HuH-7 (cell line): ENCODE measurements around the gene ALDH1A3.

Experiments
- DNase-seq: peaks from one replicate; pipeline ENCODE4 v3.0.0; 2011; ENCODE audit warnings: low spot score

The ALDH1A3 gene

GRCh38 chr15:100926971-100927756 lies 47.5 kb downstream of the ALDH1A3 start:
- DNase-seq = no peak

DNA sequence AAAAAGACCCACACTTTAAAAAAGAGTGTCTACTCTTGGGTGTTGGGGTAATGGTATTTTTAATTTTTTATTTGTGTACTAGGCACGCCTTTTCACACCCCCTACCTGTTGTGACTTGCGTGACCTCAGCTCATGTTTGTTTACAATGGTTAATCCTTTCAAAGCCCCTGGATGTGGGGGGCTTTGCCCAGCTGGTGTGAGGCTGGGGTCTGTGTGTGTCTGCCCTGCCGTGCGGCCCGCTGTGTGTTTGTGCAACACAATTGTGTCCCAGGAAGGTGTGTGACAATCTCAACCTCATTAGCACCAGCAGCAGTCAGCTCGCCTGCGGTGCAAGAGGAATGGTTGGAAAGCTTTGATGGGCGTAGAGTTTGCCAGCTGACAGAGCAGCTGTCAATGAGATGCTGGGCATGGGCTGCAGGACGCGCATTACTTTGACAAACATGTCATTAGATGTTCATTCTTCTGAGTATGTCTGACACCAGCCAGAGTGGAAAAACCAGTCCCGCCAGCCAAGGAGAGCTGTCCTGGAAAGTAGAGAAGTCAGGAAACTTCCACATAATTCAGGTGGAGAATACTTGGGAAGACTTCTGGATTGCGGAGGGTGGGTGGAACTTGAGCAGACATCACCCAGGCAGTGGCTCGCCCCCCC lies 49.1 kb downstream of the ALDH1A3 start:
- DNase-seq = no peak

- no peak for DNase-seq
Observed at GRCh38 chr15:100929641-100930042, 50.0 kb downstream of the ALDH1A3 start.

DNA sequence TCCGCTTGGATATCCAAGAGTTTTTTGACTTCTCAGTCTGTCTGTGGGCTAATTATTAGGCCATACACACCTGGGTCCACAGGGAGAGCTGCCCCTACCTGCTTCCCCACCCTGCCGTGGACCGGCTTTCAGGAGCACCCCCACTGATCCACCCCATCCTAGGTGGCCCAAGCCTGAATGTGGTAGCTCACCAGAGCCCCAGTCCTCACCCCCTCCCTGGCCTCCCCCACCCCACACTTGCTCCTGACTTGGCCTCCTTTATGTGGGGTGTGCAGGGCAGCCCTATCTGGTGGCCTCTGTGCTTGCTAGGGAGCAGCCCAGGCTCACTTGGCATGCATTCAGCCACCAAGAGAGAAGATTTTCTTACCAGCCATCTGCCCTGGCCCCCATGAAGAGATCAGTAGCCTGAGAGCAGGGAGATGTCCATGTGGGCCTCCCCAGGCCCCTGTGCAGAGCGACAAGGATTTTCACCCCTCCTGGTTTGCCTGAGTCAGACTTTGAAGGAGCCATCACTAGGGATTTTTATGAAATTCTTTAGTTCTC lies 50.7 kb downstream of the ALDH1A3 start:
- no peak for DNase-seq

DNA sequence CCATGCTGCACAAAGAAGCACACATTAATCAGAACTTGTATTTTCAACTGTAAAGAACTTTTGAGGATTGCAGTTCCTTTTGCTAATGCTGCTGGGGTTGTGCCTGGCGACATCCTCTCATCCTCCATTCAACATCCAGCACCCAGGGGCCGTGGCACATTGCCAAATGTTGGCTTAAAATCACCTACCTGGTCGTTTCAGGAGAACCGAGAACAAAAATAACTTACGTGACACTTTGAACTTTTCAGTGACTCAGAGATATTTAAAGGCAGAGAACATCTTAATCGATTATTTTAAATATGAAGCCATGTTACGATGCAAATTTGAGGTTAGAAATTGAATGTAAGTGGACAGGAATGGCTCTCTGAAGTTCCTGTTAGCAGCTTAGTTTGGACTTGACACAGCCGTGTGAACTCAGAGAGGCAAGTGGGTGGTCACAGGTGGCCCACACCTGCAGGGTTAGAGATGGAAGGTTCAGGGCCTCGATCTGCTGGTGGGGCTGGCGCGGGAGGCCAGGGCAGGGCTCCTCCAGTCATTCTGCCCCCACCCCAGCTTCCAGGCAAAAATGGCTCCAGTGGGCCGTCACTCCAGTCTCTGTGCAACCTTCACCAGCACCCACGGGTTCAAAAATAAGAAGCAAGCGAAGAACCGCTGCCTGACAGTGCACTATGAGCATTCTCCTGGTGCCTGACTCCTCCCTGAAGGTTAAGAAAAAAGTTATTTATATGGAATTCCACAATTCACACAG lies 51.7 kb downstream of the ALDH1A3 start:
- DNase-seq = no peak

DNA sequence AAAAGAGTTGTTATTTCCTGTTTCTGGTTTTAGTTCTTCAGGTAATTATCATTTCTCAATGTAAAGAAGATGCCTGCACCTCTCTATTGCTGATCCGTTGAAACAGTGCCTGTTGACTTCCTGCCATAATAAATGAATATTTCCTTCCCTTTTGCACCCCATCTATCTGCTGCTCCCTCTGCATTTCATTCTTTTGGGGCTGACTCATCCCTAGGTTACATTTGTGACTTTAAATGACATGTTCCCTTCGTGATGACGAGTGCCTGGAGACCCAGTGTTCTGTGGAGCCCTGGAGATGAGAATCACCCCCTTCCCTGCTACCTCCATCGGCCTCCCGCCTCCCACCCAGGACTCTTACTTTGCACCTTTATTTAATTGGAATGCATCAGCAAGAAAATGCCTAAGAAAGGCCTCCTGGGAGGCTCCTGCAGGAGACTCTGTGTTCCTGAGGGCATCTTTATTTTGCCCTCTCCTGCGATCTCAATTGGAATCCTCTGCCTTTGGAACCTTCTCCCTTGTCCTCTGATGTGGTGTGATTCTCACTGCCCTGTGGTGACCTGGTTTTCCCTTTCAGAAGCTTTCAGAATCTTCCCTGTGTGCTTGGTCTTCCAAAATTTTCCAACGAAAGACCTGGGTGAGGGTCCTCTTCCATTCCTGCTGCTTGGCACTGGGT lies 53.2 kb downstream of the ALDH1A3 start:
- DNase-seq = no peak

- no peak for DNase-seq
Observed at GRCh38 chr15:100934166-100934565, 54.5 kb downstream of the ALDH1A3 start.

DNA sequence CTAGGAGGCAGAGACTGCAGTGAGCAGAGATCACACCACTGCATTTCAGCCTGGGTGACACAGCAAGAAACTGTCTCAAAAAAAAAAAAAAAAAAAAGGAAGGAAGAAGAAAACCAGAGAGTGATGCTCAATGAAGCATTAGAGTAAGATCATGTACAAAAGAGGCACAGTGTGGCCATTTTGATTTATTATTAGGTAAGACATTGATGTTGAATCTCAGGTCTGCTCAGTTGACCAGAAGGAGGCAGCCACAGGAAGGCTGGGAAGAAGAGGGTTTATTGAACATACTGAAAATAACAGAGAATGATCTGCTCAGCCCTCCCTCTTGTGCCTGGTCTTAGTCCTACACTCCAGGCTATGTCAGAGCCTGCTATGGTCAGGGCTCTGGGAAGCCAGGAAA lies 55.1 kb downstream of the ALDH1A3 start:
- no peak for DNase-seq

DNA sequence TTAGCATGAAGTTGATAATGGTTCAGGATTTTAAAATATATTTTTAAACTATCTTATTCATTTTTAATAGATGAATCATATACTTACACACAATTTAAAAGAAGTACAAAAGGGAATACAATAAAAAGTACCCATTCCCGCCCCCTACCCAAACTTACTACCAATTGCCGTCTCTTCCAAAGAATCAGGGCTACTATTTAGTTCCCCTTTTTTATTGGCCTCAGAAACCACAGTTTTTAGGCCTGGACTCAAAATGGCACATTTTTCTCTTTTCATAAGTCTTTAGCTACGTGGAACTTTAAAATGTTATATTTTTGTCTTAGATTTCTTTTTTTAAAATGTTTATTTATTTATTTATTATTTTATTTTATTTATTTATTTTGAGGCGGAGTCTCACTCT lies 57.5 kb downstream of the ALDH1A3 start:
- DNase-seq = no peak

DNA sequence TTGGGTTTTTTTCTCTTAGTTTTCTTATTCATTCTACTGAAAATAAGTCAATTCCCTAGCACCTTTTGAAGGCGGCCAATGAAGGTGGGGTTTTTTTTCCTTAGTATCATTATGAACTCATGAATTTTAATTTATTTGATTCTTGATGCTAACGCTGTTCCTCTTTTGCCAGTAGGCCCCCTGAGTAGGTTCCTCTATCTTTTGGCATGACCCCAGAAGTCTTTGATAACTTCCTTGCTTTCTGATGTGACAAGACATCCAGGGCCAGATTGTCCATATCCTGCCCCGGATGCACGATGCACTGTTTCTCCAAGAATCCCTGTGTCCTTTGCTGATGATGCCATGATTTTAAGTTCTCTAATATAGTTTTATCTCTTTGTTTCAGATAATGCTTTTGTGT lies 60.2 kb downstream of the ALDH1A3 start:
- no peak for DNase-seq

- no peak for DNase-seq
Observed at GRCh38 chr15:100940767-100941379, 61.2 kb downstream of the ALDH1A3 start.

GRCh38 chr15:100941536-100941935 lies 61.9 kb downstream of the ALDH1A3 start:
- DNase-seq = no peak

DNA sequence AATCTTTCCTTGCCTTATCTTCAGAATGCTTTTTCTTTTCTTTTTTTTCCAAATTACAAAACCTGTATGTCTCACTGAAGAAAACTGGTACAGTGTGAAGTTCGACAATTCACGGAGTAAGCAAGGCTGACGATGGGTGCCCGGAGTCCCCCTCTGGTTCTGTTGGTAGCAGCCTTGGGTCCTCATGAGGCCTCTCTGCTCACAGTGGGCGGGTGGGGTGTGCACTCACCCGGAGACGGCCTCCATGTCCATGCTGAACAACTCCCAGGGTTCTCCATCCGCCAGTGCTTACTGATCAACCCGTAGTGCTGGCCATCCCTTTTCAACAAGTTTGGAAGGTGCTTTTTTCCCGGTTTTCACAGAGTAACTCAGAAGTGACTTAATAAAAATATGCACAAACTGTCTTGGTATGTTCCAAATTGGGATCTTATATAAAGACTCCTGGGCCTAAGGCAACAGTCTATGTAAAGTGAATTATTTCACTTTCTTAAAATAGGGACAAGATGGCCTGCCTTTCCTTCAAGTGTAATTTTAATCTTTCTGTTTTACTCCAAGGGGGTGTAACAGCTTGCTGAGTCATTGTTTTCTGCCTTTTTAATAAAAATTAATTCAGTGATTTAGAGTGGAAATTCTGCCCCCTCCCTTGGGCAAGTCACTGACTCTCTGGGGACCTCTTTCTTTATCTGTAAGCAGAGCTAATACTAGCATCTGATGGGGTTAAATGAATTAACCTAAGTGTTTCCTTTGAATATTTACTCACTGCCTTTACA lies 63.2 kb downstream of the ALDH1A3 start:
- DNase-seq = no peak

GRCh38 chr15:100944244-100944895 lies 64.7 kb downstream of the ALDH1A3 start:
- DNase-seq = no peak

- DNase-seq = no peak
Observed at GRCh38 chr15:100944986-100945385, 65.4 kb downstream of the ALDH1A3 start.

- no peak for DNase-seq
Observed at GRCh38 chr15:100947760-100948429, 68.3 kb downstream of the ALDH1A3 start.

DNA sequence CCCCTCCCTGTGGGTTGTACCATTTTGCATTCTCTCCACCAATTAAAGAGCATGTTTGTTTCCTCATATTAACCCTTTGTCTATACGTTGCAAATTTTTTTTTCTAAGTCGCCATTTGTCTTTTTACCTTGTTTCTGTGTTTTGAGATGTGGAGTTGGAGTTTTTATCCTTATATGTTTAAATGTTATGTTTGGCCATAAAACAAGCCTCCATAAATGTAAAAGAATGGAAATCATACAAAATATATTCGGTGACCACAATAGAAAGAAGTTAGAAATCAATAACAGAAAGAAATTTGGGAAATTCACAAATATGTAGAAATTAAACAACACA lies 68.8 kb downstream of the ALDH1A3 start:
- DNase-seq = no peak

GRCh38 chr15:100949691-100950090 lies 70.1 kb downstream of the ALDH1A3 start:
- DNase-seq = no peak

- DNase-seq = no peak
Observed at GRCh38 chr15:100951965-100952364, 72.3 kb downstream of the ALDH1A3 start.

DNA sequence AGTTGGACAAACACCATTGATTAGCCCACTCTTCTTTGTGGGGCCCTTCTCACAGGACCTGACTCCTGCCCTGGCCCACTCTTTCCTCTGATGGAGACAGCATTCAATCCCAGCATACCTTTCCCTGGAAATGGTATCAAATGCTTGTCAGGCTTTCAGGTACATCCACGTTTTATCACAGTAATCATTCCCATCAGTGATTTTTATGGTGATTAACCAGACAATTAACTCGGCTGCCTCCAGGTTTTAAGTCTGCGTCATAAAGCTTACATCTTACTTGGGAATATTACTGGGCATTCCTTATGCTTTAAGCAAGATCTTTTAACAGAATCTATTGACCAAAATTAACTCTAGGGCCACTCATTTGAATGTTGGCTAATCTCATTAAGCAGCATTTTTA lies 72.9 kb downstream of the ALDH1A3 start:
- DNase-seq = no peak
